K562 (cell line): ENCODE data around the gene ABHD8. TPM values are rescaled to one million over a fixed set of nuclear protein-coding genes. Genes with fewer than 3 reads are reported as not detected.

Experiments used
- ADNP ChIP-seq: fragments of 200-800 bp; sonication (Bioruptor generic); IDR thresholded peaks from 2 replicates; pipeline ENCODE4 v1.6.1; 2016; ENCODE audit warnings: missing genetic modification characterization, missing compliant biosample characterization
- ARHGAP35 ChIP-seq: fragments of 450-650 bp; IDR thresholded peaks from 2 replicates; pipeline ENCODE4 v1.6.1; 2018; ENCODE audit not compliant: partially characterized antibody
- CBX8 ChIP-seq: fragments of 200-600 bp; sonication (generic); IDR thresholded peaks from 2 replicates; pipeline ENCODE4 v1.6.1; 2012; ENCODE audit warnings: borderline replicate concordance, mixed run types, low read depth, mild to moderate bottlenecking, moderate library complexity, mixed read lengths, low read length, control low read depth, inconsistent platforms; ENCODE audit not compliant: poor library complexity, severe bottlenecking; ENCODE audit errors: extremely low read depth
- DNMT1 ChIP-seq: fragments of 450-650 bp; IDR thresholded peaks from 2 replicates; pipeline ENCODE4 v1.6.1; 2016; ENCODE audit warnings: antibody characterized with exemption, mild to moderate bottlenecking
- E2F8 ChIP-seq: fragments of 450-650 bp; IDR thresholded peaks from 2 replicates; pipeline ENCODE4 v1.7.1; 2018; ENCODE audit warnings: mild to moderate bottlenecking, low read depth; ENCODE audit not compliant: partially characterized antibody
- FOXJ3 ChIP-seq: sonication (generic); formaldehyde crosslinking; IDR thresholded peaks from 2 replicates; pipeline ENCODE4 v1.4.0; 2020; ENCODE audit warnings: mild to moderate bottlenecking, missing genetic modification reagents
- GATAD2A ChIP-seq: fragments of 450-650 bp; IDR thresholded peaks from 2 replicates; pipeline ENCODE4 v1.6.1; 2017
- HES1 ChIP-seq: fragments of 450-650 bp; IDR thresholded peaks from 2 replicates; pipeline ENCODE4 v1.6.1; 2016; ENCODE audit warnings: low read depth, mild to moderate bottlenecking, moderate library complexity
- MTF1 ChIP-seq: fragments of 250-450 bp; sonication (Bioruptor Pico); IDR thresholded peaks from 2 replicates; pipeline ENCODE4 v1.9.0; 2021; ENCODE audit warnings: moderate library complexity, mild to moderate bottlenecking, inconsistent platforms, borderline replicate concordance
- MYBL2 ChIP-seq, 2 experiments: fragments of 450-650 bp in 1 of 2; sonication (generic) in 1 of 2; formaldehyde crosslinking in 1 of 2; IDR thresholded peaks; 2 replicates each; pipeline versions ENCODE4 v1.6.1 to v1.8.1; 2017 to 2022; ENCODE audit warnings: borderline replicate concordance in 1 of 2, inconsistent platforms in 1 of 2, low read depth in 1 of 2, mild to moderate bottlenecking in 1 of 2, missing genetic modification reagents in 1 of 2, moderate library complexity in 1 of 2
- NR4A1 ChIP-seq, 2 experiments: fragments of 250-450 bp in 1 of 2; fragments of 450-650 bp in 1 of 2; sonication (Bioruptor Pico) in 1 of 2; IDR thresholded peaks; 2 replicates each; pipeline versions ENCODE4 v1.4.0 to v1.6.1; 2016 to 2020; ENCODE audit warnings: mild to moderate bottlenecking in 2 of 2, missing compliant biosample characterization in 1 of 2, missing genetic modification characterization in 1 of 2, moderate library complexity in 1 of 2
- POLR2AphosphoS5 ChIP-seq: IDR thresholded peaks from 2 replicates; pipeline ENCODE4 v1.6.1; 2011; ENCODE audit warnings: mild to moderate bottlenecking, low read depth, low read length, moderate library complexity; ENCODE audit not compliant: control insufficient read depth, insufficient read depth
- POLR2G ChIP-seq: fragments of 200-400 bp; formaldehyde crosslinking; IDR thresholded peaks from 2 replicates; pipeline ENCODE4 v1.6.1; 2017; ENCODE audit warnings: low read depth, mild to moderate bottlenecking, antibody characterized with exemption, low read length, moderate library complexity
- RBM22 ChIP-seq: fragments of 200-400 bp; formaldehyde crosslinking; IDR thresholded peaks from 2 replicates; pipeline ENCODE4 v1.6.1; 2018; ENCODE audit warnings: low read length, low read depth; ENCODE audit not compliant: poor library complexity, severe bottlenecking
- RHOXF2B ChIP-seq: fragments of 250-450 bp; sonication (Bioruptor Pico); conservative IDR thresholded peaks from 2 replicates; pipeline ENCODE4 v1.5.1; 2021
- RNF2 ChIP-seq: sonication (generic); IDR thresholded peaks from 2 replicates; pipeline ENCODE4 v1.6.1; 2016
- SNIP1 ChIP-seq: fragments of 450-650 bp; IDR thresholded peaks from 2 replicates; pipeline ENCODE4 v1.7.1; 2017; ENCODE audit warnings: low read depth, mild to moderate bottlenecking
- TEAD1 ChIP-seq, 2 experiments: fragments of 450-650 bp in 1 of 2; sonication (generic) in 1 of 2; formaldehyde crosslinking; IDR thresholded peaks; 2 replicates each; pipeline versions ENCODE4 v1.4.0 to v1.8.0; 2020 to 2022; ENCODE audit warnings: mild to moderate bottlenecking in 2 of 2, missing genetic modification reagents in 1 of 2
- TGIF2 ChIP-seq: sonication (generic); formaldehyde crosslinking; IDR thresholded peaks from 2 replicates; pipeline ENCODE4 v1.8.1; 2022; ENCODE audit warnings: mild to moderate bottlenecking, missing genetic modification reagents, moderate library complexity
- ZNF143 ChIP-seq: sonication (generic); formaldehyde crosslinking; IDR thresholded peaks from 2 replicates; pipeline ENCODE4 v1.9.0; 2022; ENCODE audit warnings: mild to moderate bottlenecking, missing genetic modification reagents
- ZNF175 ChIP-seq: fragments of 200-800 bp; sonication (Bioruptor generic); IDR thresholded peaks from 2 replicates; pipeline ENCODE4 v1.6.1; 2016; ENCODE audit warnings: low read depth, mild to moderate bottlenecking, missing genetic modification characterization, missing compliant biosample characterization
- ZNF239 ChIP-seq: fragments of 250-450 bp; sonication (Bioruptor Pico); IDR thresholded peaks from 2 replicates; pipeline ENCODE4 v1.4.0; 2020; ENCODE audit warnings: mild to moderate bottlenecking
- ZNF408 ChIP-seq: fragments of 250-450 bp; sonication (Bioruptor Pico); IDR thresholded peaks from 2 replicates; pipeline ENCODE4 v1.4.0; 2020; ENCODE audit warnings: low read depth, mild to moderate bottlenecking, moderate library complexity
- ZNF589 ChIP-seq: fragments of 200-800 bp; sonication (Bioruptor generic); IDR thresholded peaks from 2 replicates; pipeline ENCODE4 v1.6.1; 2016; ENCODE audit warnings: low read depth, missing genetic modification characterization, missing compliant biosample characterization
- ZNF766 ChIP-seq: fragments of 200-800 bp; sonication (Bioruptor generic); conservative IDR thresholded peaks from 2 replicates; pipeline ENCODE4 v1.6.1; 2016; ENCODE audit warnings: missing genetic modification characterization, missing compliant biosample characterization
- ZSCAN29 ChIP-seq: fragments of 450-650 bp; IDR thresholded peaks from 2 replicates; pipeline ENCODE4 v1.6.1; 2017
- polyA plus RNA-seq, 8 experiments: library from polyadenylated mRNA; depleted of rRNA in 4 of 8; stranded (reverse) in 5 of 8; unstranded in 3 of 8; fragments of >200 nt; fragmentation: Nextera tagmentation in 2 of 8; fragmentation: Illumina TruSeq in 1 of 8; extraction: Ambion mirVana in 2 of 8; extraction: Trizol in 1 of 8; gene quantifications; 2 replicates each; pipeline versions ENCODE4 v1.2.1 to v1.2.3, GENCODE V29; 2011 to 2014; ENCODE audit warnings: inconsistent platforms in 1 of 8, missing spikeins in 1 of 8
- total RNA-seq, 7 experiments: library from RNA; depleted of rRNA in 6 of 7; stranded (reverse); fragments of >200 nt in 6 of 7; fragmentation: Illumina TruSeq in 2 of 7; extraction: Trizol in 2 of 7; gene quantifications; 2 replicates each; pipeline versions ENCODE4 v1.2.1 to v1.2.3, GENCODE V29; 2011 to 2021; ENCODE audit warnings: low replicate concordance in 1 of 7

Gene ABHD8
- total and polyA plus RNA-seq, 9 of the 15 experiments (the other 6 are each of a cell fraction or from before 2014, with no cell fraction given) = 0.04 to 6.6 (median 2.0) TPM; not detected in 1

- TF ChIP-seq E2F8 (no peak), ZNF766 (CRISPR knock-in tag) (0 out of 2 replicates have a peak, but pooled peaks have one; percentile 65), DNMT1 (no peak), ZNF589 (CRISPR knock-in tag) (peak; percentile 71; the same call in 1 of the 2 replicates), RHOXF2B (CRISPR knock-in tag) (no peak), ZSCAN29 (no peak), HES1 (no peak), CBX8 (no peak), MYBL2 (IDR thresholded peaks at IDR 0.05; ENCODE audit: low read depth) (no peak), MYBL2 (CRISPR knock-in tag; IDR thresholded peaks at IDR 0.05; ENCODE audit: borderline replicate concordance) (no peak), POLR2AphosphoS5 (no peak), RBM22 (no peak), FOXJ3 (CRISPR knock-in tag) (no peak), MTF1 (CRISPR knock-in tag) (no peak), TEAD1 (CRISPR knock-in tag; IDR thresholded peaks at IDR 0.05) (no peak), ARHGAP35 (no peak), GATAD2A (0 out of 2 replicates have a peak, but pooled peaks have one; percentile 42), ZNF143 (no peak), SNIP1 (no peak), RNF2 (no peak), TGIF2 (CRISPR knock-in tag) (no peak), ZNF175 (CRISPR knock-in tag) (no peak), NR4A1 (CRISPR knock-in tag; IDR thresholded peaks at IDR 0.05) (no peak), NR4A1 (tag; IDR thresholded peaks at IDR 0.05) (0 out of 2 replicates have a peak, but pooled peaks have one; percentile 15), ZNF239 (no peak), ADNP (tag) (0 out of 2 replicates have a peak, but pooled peaks have one; percentile 44), ZNF408 (CRISPR knock-in tag) (no peak), POLR2G (no peak)
Measured at GRCh38 chr19:17305216-17305516, 1.9 kb upstream of the ABHD8 start (continued).
